CD1c-positive myeloid dendritic cell (primary cell): Measurements from ENCODE around the gene ADD2.
"Not testable (repeated sequence)": the region's sequence is repeated elsewhere in the genome, so short reads cannot be mapped to it uniquely, and the experiment has no call there.

Source experiments
- DNase-seq: peaks from one replicate; pipeline ENCODE4 v3.0.0-alpha.2; 2016; ENCODE audit errors: extremely low spot score

Gene ADD2

GRCh38 chr2:70751881-70752280 lies 16.1 kb downstream of the ADD2 start:
- no peak for DNase-seq

DNA sequence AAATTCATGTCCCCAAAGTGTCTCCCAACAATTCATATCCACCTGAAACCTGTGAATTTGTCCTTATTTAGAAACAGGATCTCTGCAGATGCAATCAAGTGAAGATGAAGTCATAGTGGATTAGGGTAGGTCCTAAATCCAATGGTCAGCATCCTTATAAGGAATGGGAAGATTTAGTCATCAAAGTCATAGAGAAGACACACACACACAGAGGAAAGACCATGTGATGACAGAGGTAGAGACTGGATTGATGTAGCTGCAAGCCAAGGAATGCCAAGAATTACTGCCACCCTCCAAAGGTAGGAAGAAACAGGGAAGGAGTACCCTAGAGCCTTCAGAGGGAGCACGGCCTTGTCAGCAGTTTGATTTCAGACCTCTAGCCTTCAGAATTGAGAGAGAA lies 17.7 kb downstream of the ADD2 start:
- DNase-seq: no peak

DNA sequence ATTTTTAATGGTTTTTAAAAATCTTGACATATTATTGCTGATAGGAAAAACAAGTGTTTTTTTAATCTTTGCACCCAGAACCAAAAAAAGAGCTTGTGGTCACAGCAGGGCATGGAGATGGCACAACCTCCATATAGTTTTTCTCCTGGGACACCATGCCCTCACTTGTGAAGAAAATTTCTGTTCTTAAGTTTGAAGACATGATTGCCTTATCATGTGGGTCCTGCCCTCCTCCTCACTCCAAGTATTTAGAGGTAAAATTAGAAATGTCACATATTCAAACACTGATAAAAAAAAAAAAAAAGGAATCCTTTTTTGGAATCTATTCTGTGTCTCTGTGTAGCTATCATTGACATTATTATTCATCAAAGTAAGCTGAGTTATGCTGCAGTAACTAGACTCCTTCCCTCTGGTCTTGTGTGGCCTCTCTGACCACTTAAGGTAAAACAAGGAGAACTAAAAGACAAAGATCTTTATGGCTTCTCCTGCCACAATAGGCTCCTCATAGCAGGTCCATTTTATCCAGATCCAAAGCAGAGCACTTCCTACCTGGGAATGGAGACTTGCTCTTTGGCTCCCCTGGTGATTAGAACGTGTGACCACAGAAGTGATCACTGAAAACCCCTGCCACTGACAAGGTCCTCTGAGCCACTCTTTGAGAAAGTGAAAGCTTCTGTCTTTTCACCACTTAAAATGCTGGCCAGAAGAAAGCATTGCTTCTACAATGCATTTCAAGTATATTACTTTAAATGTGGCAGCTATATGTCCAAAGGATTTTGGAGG lies 19.8 kb downstream of the ADD2 start:
- DNase-seq: no peak

- no peak for DNase-seq
Measured at GRCh38 chr2:70747284-70747683, 20.7 kb downstream of the ADD2 start.

DNA sequence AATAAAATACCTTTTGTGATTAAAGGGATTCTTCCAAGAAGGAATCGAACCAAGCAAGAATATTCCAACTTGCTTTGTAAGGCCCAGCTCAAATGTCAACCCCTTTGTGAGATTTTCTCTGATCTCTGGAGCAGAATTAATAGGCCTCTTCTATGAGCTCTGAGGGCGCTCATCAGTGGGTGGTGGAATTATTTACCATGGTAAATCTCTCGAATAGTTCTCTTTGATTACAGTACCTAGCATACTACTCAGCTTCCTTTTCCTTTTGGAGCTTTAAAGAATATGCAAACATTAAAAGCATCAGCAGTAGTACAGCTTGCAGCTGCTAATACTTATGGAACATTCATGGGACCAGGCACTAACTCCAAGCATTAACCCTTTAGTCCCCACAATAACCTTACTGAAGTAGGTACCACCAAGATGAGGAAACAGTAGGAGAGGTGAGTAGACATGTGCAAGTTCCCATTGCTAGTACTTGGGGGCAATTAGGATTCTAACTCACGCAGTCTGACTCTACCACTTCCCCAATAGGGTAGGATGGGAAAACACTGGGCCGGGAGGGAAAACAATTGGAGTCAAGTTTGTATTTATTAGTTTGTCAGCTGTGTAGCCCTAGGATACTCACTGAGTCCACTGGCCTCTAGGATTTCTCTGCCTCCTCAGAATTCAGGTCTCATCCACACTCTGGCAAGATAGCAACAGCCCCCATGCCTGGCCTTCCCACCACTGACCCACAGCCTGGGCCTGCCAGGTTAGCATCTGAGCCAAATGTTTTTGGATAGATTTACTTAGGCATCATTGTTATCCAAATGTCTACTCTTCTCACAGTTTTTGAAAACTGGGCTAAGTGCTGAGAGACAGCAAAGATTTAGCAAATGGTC lies 21.7 kb downstream of the ADD2 start:
- DNase-seq: no peak

GRCh38 chr2:70745276-70745825 lies 22.6 kb downstream of the ADD2 start:
- DNase-seq: no peak

DNA sequence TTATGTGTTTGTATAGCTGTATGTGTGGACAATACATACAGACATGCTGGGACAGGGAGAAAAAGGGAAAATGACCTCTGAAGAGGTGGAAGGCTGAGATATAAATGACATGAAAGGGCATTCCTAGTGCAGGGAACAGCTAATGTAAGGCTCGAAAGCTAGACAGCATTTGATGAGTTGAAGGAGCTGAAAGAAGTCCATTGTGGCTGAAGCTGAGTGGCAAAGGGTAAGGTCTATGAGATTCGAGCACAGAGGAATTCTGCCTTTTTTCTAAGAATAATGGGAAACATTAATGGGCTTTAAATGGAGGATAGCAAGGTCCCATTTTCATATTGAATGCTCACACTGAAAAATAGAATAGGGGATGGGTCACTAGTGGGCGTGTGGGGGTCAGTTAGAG lies 23.6 kb downstream of the ADD2 start:
- no peak for DNase-seq

DNA sequence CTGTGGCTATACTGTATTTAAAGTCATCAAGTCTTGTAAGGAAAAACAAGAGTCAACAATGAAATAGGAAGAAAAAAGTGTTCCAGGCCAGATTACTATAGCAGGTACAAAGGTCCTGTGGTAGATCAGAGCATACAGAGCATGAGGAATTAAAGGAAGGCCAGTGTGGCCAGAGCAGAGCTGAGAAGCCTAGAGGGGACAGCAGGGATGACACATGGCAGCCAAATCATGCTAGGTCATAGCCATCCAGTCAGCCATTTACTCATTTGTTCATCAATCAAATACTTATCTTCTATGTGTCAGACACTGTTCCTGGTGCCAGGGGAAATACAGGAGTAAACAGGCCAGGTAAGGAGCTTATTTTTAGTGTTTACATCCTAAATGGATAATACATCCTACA lies 24.3 kb downstream of the ADD2 start:
- no peak for DNase-seq

DNA sequence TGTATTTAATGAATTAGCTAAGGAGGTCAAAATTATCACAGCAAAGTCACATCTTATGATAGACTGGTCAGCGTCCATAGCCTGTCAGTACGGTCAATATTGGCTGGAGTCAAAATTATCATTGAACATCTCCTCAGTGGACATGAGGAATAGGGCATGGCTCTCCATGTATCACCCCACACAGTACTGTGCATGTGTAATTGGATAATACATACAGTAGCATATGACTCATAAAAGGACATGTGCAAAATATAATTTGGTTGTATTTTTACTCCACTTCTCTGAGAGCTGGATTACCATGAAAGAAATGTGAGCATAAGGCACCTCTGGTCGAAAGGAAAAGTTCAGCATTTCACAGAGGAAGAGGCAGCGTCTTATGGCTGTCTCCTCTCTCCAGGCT lies 24.9 kb downstream of the ADD2 start:
- no peak for DNase-seq

DNA sequence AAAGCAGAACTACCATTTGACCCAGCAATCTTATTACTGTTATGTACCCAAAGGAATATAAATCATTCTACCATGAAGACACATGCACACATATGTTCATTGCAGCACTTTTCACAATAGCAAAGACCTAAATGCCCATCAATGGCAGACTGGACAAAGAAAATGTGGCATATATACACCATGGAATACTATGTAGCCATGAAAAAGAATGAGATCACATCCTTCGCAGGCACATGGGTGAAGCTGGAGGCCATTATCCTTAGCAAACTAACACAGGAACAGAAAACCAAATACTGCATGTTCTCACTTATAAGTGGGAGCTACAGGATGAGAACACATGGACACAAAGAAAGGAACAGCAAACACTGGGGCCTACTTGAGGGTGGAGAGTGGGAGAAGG lies 28.5 kb downstream of the ADD2 start:
- not testable (repeated sequence) for DNase-seq

DNA sequence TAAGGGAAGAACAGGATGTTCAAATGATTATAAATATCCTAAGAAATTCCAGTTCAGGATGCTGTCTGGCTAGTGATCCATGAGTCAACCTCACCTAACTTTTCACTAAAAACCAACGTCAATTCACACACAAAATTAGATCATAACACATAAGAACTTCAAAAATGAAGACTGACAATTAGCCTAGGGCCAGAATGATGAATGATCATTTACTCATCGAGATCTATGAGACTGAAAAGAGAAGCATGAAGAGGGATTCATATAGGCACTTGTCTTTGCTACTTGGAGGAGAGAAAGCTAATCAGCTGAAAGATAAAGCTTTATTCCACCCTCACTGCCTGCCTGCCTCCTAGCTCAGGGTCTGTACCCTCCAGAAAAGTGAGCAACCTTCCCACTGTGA lies 29.8 kb downstream of the ADD2 start:
- no peak for DNase-seq

- no peak for DNase-seq
Measured at GRCh38 chr2:70735071-70735470, 32.9 kb downstream of the ADD2 start.

- DNase-seq: no peak
Measured at GRCh38 chr2:70733646-70734180, 34.3 kb downstream of the ADD2 start.

GRCh38 chr2:70732766-70733645 lies 35.0 kb downstream of the ADD2 start:
- DNase-seq: no peak

GRCh38 chr2:70730730-70731129 lies 37.3 kb downstream of the ADD2 start:
- DNase-seq: no peak

DNA sequence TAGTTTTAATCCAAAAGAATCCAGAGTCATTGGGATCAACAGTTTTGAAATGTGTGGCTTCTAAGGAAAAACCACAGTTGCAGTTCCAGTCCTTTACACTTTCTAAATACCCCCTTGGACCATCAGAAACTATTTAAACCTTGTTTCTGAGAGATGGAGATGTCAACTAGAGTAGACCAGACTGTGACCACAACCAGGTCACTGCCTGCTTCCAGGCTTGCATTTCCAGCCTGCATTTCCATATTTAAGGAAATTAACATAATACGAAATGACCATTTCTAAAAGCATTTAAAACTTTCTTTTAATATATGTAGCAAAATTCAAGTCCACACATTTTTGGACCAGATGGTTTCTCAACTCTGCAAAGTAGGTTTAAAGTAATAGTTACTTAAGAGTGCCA lies 38.4 kb downstream of the ADD2 start:
- no peak for DNase-seq

GRCh38 chr2:70728128-70728527 lies 39.9 kb downstream of the ADD2 start:
- no peak for DNase-seq

GRCh38 chr2:70726947-70727725 lies 40.9 kb downstream of the ADD2 start:
- no peak for DNase-seq

GRCh38 chr2:70725505-70725904 lies 42.5 kb downstream of the ADD2 start:
- DNase-seq: no peak

GRCh38 chr2:70724366-70724765 lies 43.6 kb downstream of the ADD2 start:
- DNase-seq: no peak
